ENCODE measurements around the gene BABAM1.

The BABAM1 gene

DNA sequence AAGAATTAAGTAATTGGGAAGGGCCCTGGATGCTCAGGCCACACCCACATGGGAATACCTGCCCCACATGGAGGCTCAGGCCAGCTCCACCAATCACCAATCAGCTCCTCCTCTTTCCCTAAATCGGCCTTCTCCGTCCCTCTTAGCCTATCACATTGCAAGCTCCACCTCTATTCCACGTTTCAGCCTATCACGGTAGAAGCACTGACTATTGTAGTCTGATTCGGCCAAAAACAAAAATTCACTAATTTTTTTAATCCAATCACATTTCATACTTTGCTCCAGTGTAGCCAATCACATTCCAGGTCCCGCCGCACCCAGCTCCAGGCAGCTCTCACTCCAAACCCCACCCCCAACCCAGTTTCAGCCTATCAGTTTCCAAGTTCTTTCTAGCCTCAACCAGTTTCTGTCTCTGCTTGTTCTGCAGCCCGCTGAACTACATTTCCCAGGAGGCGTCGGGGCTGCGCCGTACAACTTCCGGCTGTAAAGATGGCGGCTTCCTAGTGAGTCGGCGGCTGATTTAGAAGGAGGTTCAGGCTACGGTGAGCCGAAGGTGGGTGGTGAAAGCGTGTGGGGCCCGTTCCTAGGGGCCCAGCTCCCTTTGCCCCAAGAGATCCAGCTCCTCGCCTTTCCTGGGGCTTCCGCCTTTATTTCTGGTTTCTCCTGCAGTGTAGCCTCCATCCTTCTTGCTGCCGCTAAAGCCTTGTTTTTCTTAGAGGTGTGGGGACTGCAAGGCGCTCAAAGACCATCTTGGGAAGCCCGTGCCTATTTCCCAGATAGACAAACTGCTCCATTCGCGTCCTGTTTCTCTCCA, at the start of gene BABAM1:
Gene BABAM1, plus strand, starts transcription at position 469 of the 814 bp plus-strand sequence. CDS start 1,364 bp downstream, outside the sequence.
- DNase-seq (ENCODE audit: low read depth in 2 of 2), result peak; percentile 83 to 88

DNA sequence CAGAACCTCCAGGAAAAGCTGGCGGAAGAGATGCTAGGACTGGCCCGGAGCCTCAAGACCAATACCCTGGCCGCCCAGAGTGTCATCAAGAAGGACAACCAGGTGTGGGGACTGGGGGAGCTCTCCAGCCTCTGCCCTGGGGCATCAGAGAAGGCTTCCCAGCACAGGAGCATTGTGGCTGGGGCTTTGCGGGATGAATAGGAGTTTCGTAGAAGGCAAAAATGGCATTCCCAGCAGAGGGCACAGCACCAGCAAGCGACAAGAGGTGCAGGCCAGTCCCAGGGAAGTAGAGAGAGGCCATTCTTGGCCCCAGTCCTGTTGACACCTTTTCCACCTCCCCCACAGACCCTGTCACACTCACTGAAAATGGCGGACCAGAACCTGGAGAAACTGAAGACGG, 48.0 kb upstream of the BABAM1 start:
- no peak for DNase-seq (ENCODE audit: low read depth in 2 of 2)

DNA sequence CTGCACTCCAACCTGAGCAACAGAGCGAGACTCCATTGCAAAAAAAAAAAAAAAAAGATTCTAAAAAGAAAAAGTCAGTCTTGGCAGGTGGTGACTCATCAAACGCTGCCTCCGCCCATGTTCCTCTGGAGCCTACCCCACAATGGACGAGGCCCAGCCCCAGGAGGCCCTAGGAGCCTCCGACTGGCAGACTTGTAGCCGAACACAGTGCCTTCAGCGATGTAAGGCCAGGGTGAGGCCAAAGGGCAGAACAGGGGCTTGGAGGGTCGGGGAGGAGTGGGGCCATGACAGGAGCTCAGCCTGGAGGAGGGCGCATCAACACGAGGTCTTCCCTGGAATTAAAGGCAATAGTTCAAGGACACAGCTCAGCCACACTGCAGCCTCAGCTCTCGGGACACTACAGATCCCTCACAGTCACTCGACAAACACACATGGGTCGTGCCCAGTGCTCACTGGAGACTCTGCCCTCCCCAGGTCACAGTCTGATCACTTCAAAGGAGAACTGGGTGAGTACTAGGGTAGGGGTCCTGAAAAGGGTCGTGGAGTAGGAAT, 47.0 kb upstream of the BABAM1 start:
- no peak for DNase-seq (ENCODE audit: low read depth in 2 of 2)

DNA sequence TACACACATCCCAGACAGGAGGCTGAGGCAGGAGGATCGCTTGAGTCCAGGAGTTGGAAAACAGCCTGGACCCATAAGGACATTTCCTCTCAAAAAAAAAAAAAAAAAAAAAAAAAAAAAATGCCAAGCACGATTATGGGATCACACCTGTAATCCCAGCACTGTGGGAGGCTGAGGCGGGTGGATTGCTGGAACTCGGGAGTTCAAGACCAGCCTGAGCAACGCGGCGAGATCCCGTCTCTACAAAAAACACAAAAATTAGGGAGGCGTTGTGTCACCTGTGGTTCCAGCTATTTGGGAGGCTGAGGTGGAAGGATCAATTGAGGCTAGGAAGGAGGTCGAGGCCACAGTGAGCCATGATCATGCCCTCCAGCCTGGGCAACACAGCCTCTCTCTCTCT, 42.2 kb upstream of the BABAM1 start:
- DNase-seq (ENCODE audit: low read depth in 2 of 2), result no peak

DNA sequence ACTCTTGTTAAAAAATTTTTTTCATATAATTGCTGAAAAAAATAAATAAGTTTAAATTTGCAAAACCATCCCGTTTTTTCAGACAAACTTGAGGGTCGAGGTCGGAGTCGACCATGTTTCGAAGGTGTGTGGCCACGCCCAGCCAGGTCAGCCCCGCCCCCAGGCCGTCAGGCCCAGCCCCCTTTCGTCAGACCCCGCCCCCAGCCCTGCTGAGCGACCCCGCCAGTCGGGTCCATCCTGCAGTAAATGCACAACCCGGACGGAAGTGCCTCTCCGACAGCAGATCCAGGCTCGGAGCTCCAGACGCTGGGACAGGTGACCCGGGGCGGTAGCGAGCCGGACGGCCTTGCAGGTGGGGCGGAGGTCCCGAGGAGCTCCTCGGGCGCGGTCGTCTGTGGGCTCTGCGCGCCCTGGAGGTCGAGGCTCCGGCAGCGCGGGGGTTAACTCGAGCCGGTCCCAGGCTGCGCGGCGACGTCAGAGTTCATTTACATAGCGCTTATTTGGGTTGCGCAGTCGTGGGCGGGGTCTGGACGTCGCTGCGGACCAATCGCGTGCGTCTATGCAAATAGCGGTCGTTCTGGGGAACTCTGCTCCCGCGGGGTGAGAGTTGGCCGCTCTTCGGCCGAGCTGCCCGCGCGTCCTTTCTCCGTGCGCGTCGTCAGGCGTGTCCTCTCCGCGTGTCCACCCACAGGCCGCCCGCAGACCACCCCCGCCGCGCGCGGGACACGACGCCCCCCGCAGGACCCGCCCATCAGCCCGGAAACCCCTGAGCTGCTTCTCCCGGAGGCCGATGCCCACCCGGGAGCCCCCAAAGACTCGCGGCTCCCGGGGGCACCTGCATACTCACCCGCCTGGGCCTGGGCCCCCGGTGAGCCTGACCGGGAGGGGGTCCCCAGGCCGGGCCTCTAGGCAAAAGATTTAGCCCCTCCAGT, 41.0 kb upstream of the BABAM1 start, which contains the start of gene OCEL1:
Gene OCEL1, plus strand, starts transcription at position 225 of the 932 bp plus-strand sequence. Its CDS starts 22 bp downstream, at position 247.
- DNase-seq (ENCODE audit: low read depth in 2 of 2), result peak; percentile 89 to 92

DNA sequence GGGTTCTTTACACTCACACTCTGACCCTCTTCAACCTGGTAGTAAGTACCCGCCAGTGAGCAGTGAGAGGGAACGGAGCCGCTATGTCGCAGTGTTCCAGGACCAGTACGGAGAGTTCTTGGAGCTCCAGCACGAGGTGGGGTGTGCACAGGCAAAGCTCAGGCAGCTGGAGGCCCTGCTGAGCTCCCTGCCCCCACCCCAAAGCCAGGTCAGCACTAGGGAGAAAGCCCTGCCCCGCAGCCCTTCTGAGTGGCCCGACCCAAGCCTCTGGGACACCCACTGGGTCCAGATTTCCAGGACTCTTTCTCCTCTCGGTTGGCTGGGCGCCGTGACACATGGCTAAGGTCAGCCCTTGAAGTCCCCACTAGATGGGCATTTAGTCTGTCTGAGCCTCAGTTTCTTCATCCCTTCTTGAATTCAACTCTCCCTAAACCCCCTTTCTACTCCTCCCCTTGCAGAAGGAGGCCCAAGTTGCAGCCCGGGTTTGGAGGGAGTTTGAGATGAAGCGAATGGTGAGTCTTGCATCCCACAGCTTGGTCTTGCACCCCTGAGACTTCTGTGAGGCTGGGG, 39.4 kb upstream of the BABAM1 start:
- DNase-seq (ENCODE audit: low read depth in 2 of 2), result no peak

DNA sequence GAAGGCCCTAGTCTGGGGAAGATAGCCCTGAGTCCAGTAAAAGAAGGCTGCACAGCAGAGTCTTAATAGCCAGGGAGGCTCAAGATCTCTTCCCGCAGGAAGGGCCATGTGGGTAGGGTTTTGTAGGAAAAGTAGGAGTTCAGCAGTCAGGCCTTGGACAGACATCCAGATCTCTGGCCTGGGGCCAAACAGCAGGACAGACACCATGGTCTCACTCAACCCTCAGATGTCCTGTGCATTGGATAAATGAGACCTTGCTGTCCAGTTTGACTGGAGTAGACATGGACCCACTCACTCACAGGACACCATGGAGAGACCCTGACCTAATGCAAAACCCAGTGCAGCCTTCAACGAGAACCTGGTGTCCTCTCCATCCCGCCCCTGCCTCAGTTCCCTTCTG, 37.4 kb upstream of the BABAM1 start:
- no peak for DNase-seq (ENCODE audit: low read depth in 2 of 2)

DNA sequence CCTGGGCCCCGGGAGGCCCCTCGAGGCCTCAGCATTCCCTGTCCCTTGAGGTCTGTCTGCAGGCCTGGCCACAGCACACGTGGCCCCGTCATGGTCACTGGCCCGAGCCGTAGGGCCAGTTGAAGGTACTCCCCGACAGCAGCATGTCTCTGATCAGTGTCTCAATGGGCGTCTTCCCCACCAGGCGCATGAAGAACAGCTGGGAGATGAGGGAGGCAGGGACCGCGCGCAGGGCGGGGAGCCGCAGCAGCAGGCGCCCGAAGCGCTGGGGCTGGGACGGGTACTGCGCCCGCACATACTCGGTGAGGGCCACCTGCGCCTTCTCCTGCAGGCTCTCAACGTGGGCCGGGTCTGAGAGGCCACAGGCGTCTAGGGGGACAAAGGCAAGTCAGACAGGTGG, 35.0 kb upstream of the BABAM1 start:
- no peak for DNase-seq (ENCODE audit: low read depth in 2 of 2)

DNA sequence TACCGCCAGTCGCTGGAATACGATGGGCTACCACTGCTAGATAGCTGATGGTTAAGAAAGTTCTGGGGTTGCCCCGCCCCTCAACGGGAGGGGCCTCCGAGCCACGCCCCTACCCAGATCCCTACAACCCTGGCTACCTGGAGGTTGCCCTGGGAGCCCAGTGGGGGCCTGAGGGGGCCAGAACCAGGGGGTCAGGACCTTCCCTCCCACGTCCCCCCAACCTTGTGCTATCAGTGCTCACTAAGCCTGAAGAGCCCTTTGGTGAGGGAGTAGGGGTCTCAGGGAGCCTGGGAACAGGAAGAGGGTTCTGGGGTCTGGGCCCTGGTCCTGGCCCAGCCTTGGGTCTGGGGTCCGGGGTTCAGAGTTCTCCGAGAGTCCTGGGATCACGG, 32.3 kb upstream of the BABAM1 start:
- DNase-seq (ENCODE audit: low read depth in 2 of 2), result peak in 1 of 2 donors; percentile 47

DNA sequence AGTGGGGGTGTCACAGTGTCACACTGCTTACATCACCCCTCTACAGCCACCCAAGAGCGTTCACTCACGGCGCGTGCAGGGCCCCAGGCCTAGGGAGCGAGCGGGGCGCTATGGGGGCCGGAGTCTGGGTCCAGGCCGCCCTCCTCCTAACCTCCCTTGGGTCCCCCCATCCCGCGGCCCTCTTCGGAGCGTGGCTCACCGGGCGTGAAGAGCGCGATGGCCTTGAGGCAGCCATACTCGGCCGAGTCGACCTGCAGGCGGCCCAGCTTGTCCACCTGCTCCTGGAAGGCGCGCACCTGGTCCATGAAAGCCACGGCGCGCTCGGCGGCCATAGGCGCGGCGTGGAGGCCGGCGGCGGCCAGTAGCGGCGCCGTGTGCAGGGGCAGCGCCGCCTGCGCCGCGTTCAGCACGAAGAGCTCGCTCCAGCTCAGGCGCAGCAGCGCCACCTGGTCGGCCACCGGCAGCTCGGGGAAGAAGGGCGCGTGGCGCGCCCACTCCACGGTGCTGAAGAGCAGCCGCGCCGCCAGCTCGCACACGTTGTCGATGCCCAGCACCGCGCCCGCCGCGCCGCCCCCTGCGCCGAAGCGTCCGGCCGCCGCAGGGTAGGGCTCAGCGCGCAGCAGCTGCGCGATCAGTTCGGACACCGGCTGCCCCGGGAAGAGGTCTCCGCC, 31.8 kb upstream of the BABAM1 start:
- peak; percentile 46 to 56 for DNase-seq (ENCODE audit: low read depth in 2 of 2)

DNA sequence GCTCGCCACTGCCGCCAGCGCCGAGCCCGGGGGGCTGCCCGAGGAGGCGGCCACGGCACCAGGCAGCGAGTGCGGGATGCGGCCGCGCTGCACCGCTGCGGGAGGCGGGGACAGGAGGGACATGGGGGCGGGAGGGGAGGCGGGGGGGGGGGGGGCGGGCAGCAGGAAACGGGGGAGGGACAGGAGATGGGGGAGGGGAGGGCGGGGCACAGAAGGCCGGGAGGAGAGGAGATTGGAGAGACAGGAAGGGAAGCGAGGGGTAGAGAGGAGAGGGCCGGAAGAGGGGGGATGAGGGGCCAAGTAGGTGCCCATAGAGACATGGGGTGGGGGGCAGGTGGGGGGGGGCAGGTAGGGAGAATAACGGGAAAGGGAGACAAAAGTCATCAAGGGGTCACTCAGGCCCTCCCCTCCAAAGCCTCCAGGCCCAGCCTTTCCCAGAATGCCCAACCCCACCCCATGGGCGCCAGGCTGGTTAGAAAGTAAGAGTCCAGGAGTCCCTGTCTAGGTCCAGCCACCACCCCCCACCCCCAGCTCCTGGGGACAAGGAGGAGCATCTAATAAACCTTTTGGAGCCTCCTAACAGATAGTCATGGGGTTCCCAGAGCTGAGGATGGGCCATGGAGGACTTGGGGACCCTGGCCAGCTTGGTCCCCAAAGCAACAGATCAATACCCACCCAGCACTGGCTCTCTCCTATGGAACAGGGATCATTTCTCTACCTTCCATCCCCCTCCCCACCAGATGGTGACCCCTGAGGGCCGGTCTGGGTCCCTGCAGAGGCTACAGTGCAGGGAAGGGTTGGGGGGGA, 31.1 kb upstream of the BABAM1 start:
- DNase-seq (ENCODE audit: low read depth in 2 of 2), result no peak

DNA sequence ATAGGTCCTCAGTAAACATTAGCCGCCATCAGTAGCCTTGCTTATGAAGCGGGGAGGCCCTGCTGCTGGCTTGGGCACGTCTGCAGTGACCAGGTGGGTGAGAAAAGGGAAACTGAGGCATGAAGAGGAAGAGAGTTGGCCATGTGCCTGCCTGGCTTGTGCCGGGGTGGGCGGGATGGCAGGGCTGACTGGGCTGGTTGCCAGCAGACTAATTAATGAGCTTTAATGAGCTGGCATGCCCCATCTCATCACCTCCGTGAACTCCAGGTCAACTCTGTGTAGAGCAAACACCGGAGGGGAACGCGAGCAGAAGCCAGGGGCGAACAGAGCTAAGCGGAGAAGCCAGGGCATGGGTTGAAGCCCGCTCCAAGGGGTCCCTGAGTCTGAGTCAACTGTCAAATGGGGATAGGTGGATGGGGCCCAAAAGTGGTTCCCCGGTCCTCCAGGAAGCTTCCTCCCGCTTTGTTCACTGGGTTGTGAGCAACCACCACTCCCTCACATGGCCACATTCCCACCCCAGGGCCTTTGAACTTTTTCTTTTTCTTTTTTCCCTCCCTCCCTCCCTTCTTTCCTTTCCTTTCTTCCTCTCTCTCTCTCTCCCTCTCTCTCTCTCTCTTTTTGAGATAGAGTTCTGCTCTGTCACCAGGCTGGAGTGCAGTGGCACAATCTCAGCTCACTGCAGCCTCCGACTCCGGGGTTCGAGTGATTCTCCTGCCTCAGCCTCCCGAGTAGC, 30.3 kb upstream of the BABAM1 start:
- DNase-seq (ENCODE audit: low read depth in 2 of 2), result no peak

DNA sequence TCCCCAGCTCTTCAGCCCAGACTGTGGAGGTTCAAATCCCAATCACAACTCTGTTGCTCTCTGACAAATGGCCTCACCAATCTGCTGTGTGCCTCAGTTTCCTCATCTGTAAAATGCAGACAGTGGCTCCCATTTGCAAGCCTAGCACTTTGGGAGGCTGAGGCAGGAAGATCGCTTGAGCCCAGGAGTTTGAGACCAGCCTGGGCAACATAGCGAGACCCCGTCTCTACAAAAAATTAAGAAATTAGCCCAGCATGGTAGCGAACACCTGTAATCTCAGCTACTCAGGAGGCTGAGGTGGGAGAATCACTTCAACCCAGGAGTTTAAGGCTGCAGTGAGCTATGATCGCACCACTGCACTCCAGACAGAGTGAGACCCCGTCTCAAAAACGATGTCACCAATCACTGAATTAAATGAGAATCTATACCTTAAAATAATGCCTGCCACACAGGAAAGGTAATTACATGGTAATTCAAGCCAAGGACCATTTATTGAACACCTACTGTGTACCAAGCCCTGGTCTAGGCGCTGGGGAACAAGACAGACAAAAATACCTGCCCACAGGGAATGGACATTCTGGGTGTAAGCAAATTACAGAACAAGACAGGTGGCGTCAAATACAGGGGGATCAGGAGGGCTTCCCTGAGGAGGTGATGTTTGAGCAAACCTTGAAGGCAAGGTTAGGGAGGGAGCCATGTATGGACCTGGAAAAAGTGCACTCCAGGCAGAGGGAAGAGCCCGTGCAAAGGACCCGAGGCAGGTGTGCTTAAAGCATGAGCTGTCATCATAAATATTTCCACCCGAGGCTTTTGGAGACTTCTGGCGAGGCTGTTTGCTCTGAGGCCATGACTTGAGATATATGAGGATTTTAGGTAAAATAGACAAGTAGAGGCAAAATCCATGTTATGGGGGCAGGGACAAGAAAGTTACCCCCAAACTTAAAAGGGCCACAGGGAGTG, 29.2 kb upstream of the BABAM1 start:
- no peak for DNase-seq (ENCODE audit: low read depth in 2 of 2)

DNA sequence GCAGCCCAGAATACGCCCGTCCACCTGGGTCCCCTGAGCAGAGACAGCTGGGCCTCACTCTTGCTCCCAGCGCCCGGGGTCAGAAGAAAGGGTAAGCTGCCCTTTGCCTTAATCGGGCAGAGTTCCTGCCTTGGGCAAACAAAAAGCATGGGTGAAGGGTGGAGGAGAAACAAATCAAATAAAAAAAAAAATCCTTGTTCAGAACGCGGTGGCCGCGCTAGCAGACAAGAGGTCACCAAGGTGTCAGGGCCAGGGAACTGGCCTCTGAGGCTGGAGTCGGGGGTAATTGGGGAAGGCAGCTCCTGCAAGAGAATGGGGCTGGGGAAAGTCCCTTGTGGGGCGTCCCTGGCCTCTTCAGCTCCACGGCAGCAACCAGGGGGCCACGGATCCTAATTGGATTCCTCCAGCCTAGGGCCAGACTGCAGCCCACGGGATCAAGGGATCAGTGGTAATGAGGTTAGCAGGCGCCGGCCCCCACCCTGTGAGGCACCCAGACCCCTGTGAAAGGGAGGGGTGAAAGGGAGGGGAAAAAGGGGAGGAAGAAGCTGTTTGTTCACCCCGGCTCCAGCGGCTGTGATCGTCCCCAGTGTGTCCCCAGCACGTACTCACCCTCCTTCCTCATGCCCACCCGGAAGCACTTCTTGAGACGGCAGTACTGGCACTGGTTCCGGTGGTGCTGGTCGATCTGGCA, 27.0 kb upstream of the BABAM1 start:
- no peak for DNase-seq (ENCODE audit: low read depth in 2 of 2)

DNA sequence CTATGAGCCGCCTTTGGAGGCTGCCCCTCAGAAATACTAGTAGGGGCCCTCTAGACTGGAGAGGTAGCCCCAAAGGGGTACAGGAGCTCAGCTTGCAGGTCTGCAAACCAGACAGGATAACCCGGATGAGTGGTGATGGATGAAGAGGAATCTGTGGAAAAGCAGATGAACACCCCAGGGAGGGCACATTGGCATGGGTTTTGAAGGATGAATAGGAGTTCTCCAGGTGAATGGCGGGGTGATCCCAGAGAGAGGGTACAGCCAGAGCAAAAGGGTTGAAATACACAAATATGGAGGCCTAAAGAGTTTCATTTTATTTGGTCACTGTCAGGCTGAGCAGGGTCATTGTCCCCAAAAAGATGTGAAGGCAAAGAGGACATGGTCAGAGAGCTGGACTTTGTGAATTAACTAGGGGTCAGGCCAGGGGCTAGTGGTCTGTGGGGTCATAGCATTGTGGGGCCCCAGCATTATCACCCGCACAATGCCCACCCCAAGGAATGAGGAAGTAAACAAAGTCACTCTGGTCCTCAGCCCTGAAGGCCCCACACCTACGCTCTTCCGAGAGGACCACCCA, 26.3 kb upstream of the BABAM1 start:
- DNase-seq (ENCODE audit: low read depth in 2 of 2), result no peak

DNA sequence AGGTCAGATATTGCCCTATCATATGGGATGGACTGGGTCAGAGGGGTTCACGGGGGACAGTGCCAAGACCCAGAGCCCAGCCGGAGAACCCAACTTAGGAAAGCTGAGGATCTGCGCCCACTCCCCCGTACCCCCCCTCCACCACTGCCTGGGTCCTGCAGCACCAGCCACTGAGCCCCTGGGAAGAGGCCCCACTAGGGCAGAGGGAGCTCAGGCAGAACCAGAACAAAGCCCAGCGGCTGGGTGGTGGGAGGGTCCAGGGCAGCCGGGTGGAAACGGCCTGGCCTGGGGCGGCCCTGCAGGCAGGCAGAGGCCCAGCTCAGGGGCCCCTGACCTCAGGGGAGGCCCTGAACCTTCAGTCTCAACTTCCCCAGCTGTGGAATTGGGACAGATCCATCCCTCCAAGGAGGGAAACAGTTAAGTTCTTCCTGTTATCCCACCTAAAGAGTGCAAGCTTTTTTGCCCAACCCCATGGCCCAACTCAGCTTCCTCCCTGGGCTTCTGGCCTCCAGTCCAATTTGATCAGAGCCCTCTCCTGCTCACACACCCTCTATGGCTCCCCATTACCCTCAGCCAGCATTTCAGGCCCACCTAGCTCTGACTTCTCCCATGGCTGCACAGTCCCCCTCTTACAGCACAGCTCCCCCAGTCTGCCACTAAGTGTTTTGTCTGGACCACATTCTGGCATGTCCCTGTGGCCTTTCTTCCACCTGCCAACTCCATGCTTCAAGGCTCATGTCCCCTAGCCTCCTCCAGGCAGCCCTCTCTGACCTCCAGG, 24.6 kb upstream of the BABAM1 start:
- no peak for DNase-seq (ENCODE audit: low read depth in 2 of 2)

All from stimulated activated CD4-positive, alpha-beta T cell treated with anti-CD3 and anti-CD28 coated beads, Interleukin-1b, Interleukin-23, amount 100 ng/mL, for 1 hour (primary cell).